Prostate gland (tissue), 2 donors: ENCODE data around the gene URB2.

Source experiments
- POLR2A ChIP-seq: fragments of 450-650 bp; IDR thresholded peaks from one replicate; pipeline ENCODE4 v1.6.1; 2016; ENCODE audit warnings: antibody characterized with exemption, mild to moderate bottlenecking
- POLR2AphosphoS5 ChIP-seq: sonication (generic); formaldehyde crosslinking; IDR thresholded peaks from one replicate; pipeline ENCODE4 v1.6.1; 2017; ENCODE audit warnings: antibody characterized with exemption
- TF ChIP-seq, protein P1 (sequence below), 4 experiments: fragments of 200-600 bp in 2 of 4; fragments of 450-650 bp in 2 of 4; sonication (generic) in 2 of 4; IDR thresholded peaks; 1 replicate in 3 of 4; 2 replicates in 1 of 4; pipeline ENCODE4 v1.5.1; 2016 to 2019; ENCODE audit warnings: antibody characterized with exemption in 4 of 4, mild to moderate bottlenecking in 2 of 4, moderate library complexity in 2 of 4

- TF ChIP-seq, protein P1, sequence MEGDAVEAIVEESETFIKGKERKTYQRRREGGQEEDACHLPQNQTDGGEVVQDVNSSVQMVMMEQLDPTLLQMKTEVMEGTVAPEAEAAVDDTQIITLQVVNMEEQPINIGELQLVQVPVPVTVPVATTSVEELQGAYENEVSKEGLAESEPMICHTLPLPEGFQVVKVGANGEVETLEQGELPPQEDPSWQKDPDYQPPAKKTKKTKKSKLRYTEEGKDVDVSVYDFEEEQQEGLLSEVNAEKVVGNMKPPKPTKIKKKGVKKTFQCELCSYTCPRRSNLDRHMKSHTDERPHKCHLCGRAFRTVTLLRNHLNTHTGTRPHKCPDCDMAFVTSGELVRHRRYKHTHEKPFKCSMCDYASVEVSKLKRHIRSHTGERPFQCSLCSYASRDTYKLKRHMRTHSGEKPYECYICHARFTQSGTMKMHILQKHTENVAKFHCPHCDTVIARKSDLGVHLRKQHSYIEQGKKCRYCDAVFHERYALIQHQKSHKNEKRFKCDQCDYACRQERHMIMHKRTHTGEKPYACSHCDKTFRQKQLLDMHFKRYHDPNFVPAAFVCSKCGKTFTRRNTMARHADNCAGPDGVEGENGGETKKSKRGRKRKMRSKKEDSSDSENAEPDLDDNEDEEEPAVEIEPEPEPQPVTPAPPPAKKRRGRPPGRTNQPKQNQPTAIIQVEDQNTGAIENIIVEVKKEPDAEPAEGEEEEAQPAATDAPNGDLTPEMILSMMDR (IDR thresholded peaks at IDR 0.05): no peak
- no peak for TF ChIP-seq POLR2A
- TF ChIP-seq POLR2AphosphoS5: no peak
Measured at GRCh38 chr1:229674042-229674441, 48.0 kb downstream of the URB2 start.
